ENCODE results near the gene POLR3A. TPM values are rescaled to one million over a fixed set of nuclear protein-coding genes. Genes with fewer than 3 reads are reported as not detected.
A peak's percentile ranks its signal among the peaks of the same experiment; 100 is the strongest.

POLR3A gene
- total RNA-seq, 1 experiment from 2014 or later: 25.5 TPM

DNA sequence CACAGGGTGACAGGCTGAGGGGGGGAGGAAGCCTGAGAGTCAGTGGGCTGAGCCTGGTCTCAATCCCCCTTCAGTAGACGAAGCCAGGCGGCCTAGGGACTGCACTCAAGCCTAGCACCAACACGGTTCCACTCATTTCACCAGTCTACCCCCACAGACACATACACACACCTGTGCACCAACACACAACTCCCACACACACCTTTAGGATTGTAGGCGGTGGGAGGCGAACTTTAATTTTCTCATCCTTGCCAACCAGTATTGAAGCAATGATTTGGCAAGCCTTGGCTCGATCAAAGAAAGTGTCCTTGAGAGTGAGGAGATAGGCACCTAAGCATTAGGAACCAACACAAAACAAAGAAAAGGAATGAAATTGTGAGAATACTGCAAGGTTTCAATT, 19.7 kb downstream of the POLR3A start:
- intact Hi-C loops (cut with micrococcal nuclease; ENCODE audit: unreplicated experiment): no loop called here
- no peaks in the 10 kb centered on the region for H3K4me1 ChIP-seq
- no peak overlapping the region for H3K4me3 Mint-ChIP-seq (ENCODE audit: unreplicated experiment)
- no peak for DNase-seq
- ChIA-PET CTCF (no interaction called here), POLR2A (no interaction called here)
- no peaks in the 10 kb centered on the region for H3K9me3 Mint-ChIP-seq (ENCODE audit: unreplicated experiment)
- no peak overlapping the region for H3K27ac Mint-ChIP-seq (ENCODE audit: unreplicated experiment)
- no peaks in the 10 kb centered on the region for H3K27me3 ChIP-seq (replicated peaks; ENCODE audit: control insufficient read depth, insufficient read depth, low read length)
- TF ChIP-seq, protein P1, sequence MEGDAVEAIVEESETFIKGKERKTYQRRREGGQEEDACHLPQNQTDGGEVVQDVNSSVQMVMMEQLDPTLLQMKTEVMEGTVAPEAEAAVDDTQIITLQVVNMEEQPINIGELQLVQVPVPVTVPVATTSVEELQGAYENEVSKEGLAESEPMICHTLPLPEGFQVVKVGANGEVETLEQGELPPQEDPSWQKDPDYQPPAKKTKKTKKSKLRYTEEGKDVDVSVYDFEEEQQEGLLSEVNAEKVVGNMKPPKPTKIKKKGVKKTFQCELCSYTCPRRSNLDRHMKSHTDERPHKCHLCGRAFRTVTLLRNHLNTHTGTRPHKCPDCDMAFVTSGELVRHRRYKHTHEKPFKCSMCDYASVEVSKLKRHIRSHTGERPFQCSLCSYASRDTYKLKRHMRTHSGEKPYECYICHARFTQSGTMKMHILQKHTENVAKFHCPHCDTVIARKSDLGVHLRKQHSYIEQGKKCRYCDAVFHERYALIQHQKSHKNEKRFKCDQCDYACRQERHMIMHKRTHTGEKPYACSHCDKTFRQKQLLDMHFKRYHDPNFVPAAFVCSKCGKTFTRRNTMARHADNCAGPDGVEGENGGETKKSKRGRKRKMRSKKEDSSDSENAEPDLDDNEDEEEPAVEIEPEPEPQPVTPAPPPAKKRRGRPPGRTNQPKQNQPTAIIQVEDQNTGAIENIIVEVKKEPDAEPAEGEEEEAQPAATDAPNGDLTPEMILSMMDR (IDR thresholded peaks at IDR 0.05; ENCODE audit: insufficient read depth in 1 of 2, low read depth in 1 of 2, low read length in 1 of 2, severe bottlenecking in 1 of 2, unreplicated experiment in 1 of 2): no peak
- no peaks in the 10 kb centered on the region for H3K27me3 Mint-ChIP-seq (ENCODE audit: insufficient read depth, unreplicated experiment)
- no peaks in the 10 kb centered on the region for H3K9me3 ChIP-seq
- no peak overlapping the region for H3K4me3 ChIP-seq (ENCODE audit: low read depth, low read length)
- no TSS peak for BruUV-seq (replicated peaks)
- H3K36me3 ChIP-seq (ENCODE audit: control insufficient read depth, insufficient read depth, low read length): 0 out of 2 replicates have a peak, but pooled peaks cover 1% of the 10 kb centered on the region
- peaks cover 75% of the 10 kb centered on the region for H3K36me3 Mint-ChIP-seq (ENCODE audit: insufficient read depth, unreplicated experiment)
- H3K4me1 Mint-ChIP-seq (ENCODE audit: low read depth, unreplicated experiment): no peaks in the 10 kb centered on the region

DNA sequence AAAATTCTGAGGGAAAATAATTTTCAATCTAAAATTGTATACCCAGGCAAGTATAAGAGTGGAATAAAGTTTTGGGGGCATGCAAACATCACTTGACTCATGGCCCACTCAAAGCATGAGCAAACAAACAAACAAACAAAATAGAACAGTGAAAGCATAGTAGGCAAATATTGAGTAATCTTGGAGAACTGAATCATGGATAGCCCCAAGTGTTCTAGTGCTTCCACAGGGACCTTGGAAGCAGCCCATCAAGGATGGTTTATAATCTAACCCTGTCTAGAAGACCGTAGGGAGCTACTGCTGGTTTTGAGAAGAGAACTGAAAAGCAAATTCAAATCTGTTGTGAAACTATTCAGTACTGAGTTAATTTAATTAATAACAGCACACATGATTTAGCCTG, 22.1 kb downstream of the POLR3A start:
- Mint-ChIP-seq H3K4me1 (ENCODE audit: low read depth, unreplicated experiment) (no peaks in the 10 kb centered on the region), H3K9me3 (ENCODE audit: unreplicated experiment) (no peaks in the 10 kb centered on the region), H3K36me3 (ENCODE audit: insufficient read depth, unreplicated experiment) (peaks cover 73% of the 10 kb centered on the region), H3K27me3 (ENCODE audit: insufficient read depth, unreplicated experiment) (no peaks in the 10 kb centered on the region), H3K27ac (ENCODE audit: unreplicated experiment) (no peak overlapping the region), H3K4me3 (ENCODE audit: unreplicated experiment) (no peak overlapping the region)
- ChIA-PET CTCF (no interaction called here), POLR2A (no interaction called here)
- intact Hi-C loops (cut with micrococcal nuclease; ENCODE audit: unreplicated experiment): no loop called here
- BruUV-seq (replicated peaks): no TSS peak
- H3K9me3 ChIP-seq: no peaks in the 10 kb centered on the region
- TF ChIP-seq, protein P1 (IDR thresholded peaks at IDR 0.05; ENCODE audit: insufficient read depth in 1 of 2, low read depth in 1 of 2, low read length in 1 of 2, severe bottlenecking in 1 of 2, unreplicated experiment in 1 of 2): no peak
- no peak for DNase-seq
- no peaks in the 10 kb centered on the region for H3K4me1 ChIP-seq
- peaks cover 5% of the 10 kb centered on the region; the same call in 1 of the 2 replicates for H3K36me3 ChIP-seq (ENCODE audit: control insufficient read depth, insufficient read depth, low read length)
- no peak overlapping the region for H3K4me3 ChIP-seq (ENCODE audit: low read depth, low read length)
- H3K27me3 ChIP-seq (replicated peaks; ENCODE audit: control insufficient read depth, insufficient read depth, low read length): no peaks in the 10 kb centered on the region

DNA sequence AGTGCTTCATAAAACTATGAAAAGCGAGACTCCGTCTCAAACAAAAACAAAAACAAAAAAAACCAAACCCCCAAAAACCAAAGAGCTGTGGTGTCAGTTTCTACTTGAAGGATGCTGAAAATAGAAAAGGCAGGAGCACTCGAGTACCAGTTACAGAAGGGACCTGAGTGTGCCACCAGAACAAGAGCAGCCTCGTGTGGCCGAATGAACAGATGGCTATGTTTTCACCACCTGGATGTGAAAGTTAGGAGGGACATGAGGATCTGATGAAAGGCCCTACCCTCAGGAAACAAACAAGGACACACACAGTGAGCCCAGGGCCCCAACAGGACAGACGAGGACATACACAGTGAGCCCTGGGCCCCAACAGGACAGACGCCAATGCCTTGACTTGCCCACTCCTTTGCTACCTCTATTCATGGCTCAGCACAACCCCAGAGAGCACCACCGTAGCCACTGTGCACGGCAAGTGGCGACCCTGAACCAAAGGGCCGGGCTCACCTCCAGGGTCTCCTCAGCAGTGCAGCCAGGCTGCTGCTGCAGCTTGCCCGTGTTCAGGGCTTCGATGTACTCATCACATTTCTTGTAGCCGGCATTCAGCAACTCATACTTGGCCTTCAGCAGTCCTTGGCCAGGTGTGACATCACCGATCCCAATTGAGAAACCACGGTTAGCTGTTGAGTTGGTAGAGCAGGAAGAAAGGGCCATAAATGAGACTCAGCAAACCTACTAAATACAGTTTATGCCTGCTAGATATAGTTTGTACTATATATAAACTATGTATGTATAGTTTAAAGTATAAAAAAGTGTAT, 24.9 kb downstream of the POLR3A start:
- Histone ChIP-seq H3K27me3 (replicated peaks; ENCODE audit: control insufficient read depth, insufficient read depth, low read length) (no peaks in the 10 kb centered on the region), H3K9me3 (no peaks in the 10 kb centered on the region), H3K4me1 (no peaks in the 10 kb centered on the region), H3K36me3 (ENCODE audit: control insufficient read depth, insufficient read depth, low read length) (peaks cover 5% of the 10 kb centered on the region; the same call in 1 of the 2 replicates), H3K4me3 (ENCODE audit: low read depth, low read length) (no peak overlapping the region)
- BruUV-seq (replicated peaks): no TSS peak
- Mint-ChIP-seq H3K9me3 (ENCODE audit: unreplicated experiment) (no peaks in the 10 kb centered on the region), H3K27me3 (ENCODE audit: insufficient read depth, unreplicated experiment) (no peaks in the 10 kb centered on the region), H3K27ac (ENCODE audit: unreplicated experiment) (no peak overlapping the region), H3K4me1 (ENCODE audit: low read depth, unreplicated experiment) (no peaks in the 10 kb centered on the region), H3K36me3 (ENCODE audit: insufficient read depth, unreplicated experiment) (peaks cover 70% of the 10 kb centered on the region), H3K4me3 (ENCODE audit: unreplicated experiment) (no peak overlapping the region)
- CTCF ChIA-PET: no interaction called here
- TF ChIP-seq, protein P1 (IDR thresholded peaks at IDR 0.05; ENCODE audit: insufficient read depth in 1 of 2, low read depth in 1 of 2, low read length in 1 of 2, severe bottlenecking in 1 of 2, unreplicated experiment in 1 of 2): peak in 1 of 2 experiments; percentile 19
- intact Hi-C loops (cut with micrococcal nuclease; ENCODE audit: unreplicated experiment): loop anchor here (5.0 kb wide), 1 partner anchor 157 kb away; no protein-coding TSS in a partner anchor
- POLR2A ChIA-PET: no interaction called here
- peak in 1 of 2 experiments; percentile 7 for DNase-seq

All from Caco-2 (cell line).